Measurements from ENCODE around the gene TBC1D14.

Gene TBC1D14

DNA sequence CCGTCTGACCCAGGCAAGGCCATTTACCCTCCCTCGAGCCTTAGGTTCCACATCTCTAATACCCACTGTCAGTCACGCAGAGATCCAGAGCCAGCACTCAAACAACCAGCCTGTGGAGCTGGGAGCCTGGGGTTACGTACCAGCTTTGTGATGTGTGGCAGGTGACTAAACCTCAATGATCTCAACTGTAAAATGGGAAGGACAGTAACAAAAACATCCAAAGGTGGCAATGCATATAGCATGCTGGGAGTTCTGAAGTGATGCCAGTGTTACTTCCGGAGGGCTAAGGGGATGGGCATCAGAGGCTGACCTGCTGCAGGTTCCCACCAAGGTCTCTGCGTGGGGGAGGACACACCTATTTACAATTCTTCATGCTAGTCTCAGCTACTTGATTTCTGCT, 152.2 kb downstream of the TBC1D14 start:
- no peak for ATAC-seq
- no peak for TF ChIP-seq ESRRG (CRISPR knock-in tag; IDR thresholded peaks at IDR 0.05)
- no peak for TF ChIP-seq ZFP3 (CRISPR knock-in tag; IDR thresholded peaks at IDR 0.05)
- no peak for TF ChIP-seq TCF4 (CRISPR knock-in tag; IDR thresholded peaks at IDR 0.05; ENCODE audit: borderline replicate concordance)

DNA sequence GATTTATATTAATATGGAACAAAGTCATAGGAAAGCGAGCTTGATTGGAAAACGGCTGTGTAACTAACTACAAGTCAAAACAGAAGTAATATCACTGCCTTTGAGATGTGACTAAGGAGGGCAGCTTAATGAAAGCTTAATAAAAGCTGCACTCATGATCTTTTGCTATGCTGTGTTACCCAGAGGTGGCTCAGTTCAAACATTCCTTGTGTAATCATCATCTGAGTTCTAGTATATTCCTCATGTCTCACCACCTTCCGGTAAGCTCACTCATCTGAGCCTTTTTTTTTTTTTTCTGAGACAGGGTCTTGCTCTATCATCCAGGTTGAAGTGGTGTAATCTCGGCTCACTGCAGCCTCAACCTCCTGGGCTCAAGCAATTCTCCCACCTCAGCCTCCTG, 153.2 kb downstream of the TBC1D14 start:
- ATAC-seq, result no peak
- no peak for TF ChIP-seq ESRRG (CRISPR knock-in tag; IDR thresholded peaks at IDR 0.05)
- TF ChIP-seq PPARA (CRISPR knock-in tag; IDR thresholded peaks at IDR 0.05; ENCODE audit: borderline replicate concordance), result no peak
- TF ChIP-seq OSR1 (CRISPR knock-in tag; IDR thresholded peaks at IDR 0.05), result no peak
- TF ChIP-seq SNAI2 (CRISPR knock-in tag; IDR thresholded peaks at IDR 0.05), result no peak
- TF ChIP-seq BACH2 (CRISPR knock-in tag; IDR thresholded peaks at IDR 0.05; ENCODE audit: borderline replicate concordance), result no peak
- no peak for TF ChIP-seq ZFP3 (CRISPR knock-in tag; IDR thresholded peaks at IDR 0.05)
- no peak for TF ChIP-seq TCF4 (CRISPR knock-in tag; IDR thresholded peaks at IDR 0.05; ENCODE audit: borderline replicate concordance)
- TF ChIP-seq ZNF8 (CRISPR knock-in tag; IDR thresholded peaks at IDR 0.05), result no peak

DNA sequence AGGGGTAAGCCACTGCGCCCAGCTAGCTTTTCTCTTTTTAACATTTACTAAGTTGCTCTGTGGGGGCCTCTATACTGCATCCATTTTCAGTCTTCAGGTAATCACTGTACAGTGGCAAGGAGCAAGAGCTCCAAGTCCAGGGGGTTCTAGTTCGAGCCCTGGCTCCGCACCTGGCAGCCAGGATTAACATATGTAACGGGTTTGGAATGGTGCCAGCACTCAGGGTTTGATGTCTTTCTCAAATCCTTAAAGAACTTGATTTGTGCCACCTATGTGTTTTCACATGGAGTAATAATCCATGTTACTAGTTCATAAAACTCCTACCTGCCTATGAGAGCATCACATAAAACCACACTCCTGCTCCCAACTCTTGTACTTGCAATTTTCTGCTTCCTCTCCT, 153.7 kb downstream of the TBC1D14 start:
- TF ChIP-seq ZFP30 (CRISPR knock-in tag; IDR thresholded peaks at IDR 0.05), result no peak
- no peak for TF ChIP-seq TCF4 (CRISPR knock-in tag; IDR thresholded peaks at IDR 0.05; ENCODE audit: borderline replicate concordance)
- no peak for TF ChIP-seq ISL1 (CRISPR knock-in tag; IDR thresholded peaks at IDR 0.05)
- TF ChIP-seq, protein P1, sequence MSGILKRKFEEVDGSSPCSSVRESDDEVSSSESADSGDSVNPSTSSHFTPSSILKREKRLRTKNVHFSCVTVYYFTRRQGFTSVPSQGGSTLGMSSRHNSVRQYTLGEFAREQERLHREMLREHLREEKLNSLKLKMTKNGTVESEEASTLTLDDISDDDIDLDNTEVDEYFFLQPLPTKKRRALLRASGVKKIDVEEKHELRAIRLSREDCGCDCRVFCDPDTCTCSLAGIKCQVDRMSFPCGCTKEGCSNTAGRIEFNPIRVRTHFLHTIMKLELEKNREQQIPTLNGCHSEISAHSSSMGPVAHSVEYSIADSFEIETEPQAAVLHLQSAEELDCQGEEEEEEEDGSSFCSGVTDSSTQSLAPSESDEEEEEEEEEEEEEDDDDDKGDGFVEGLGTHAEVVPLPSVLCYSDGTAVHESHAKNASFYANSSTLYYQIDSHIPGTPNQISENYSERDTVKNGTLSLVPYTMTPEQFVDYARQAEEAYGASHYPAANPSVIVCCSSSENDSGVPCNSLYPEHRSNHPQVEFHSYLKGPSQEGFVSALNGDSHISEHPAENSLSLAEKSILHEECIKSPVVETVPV (CRISPR knock-in tag; IDR thresholded peaks at IDR 0.05), result no peak
- TF ChIP-seq ZC3H10 (CRISPR knock-in tag; IDR thresholded peaks at IDR 0.05), result no peak
- no peak for TF ChIP-seq RARB (CRISPR knock-in tag; IDR thresholded peaks at IDR 0.05)
- TF ChIP-seq, protein P2, sequence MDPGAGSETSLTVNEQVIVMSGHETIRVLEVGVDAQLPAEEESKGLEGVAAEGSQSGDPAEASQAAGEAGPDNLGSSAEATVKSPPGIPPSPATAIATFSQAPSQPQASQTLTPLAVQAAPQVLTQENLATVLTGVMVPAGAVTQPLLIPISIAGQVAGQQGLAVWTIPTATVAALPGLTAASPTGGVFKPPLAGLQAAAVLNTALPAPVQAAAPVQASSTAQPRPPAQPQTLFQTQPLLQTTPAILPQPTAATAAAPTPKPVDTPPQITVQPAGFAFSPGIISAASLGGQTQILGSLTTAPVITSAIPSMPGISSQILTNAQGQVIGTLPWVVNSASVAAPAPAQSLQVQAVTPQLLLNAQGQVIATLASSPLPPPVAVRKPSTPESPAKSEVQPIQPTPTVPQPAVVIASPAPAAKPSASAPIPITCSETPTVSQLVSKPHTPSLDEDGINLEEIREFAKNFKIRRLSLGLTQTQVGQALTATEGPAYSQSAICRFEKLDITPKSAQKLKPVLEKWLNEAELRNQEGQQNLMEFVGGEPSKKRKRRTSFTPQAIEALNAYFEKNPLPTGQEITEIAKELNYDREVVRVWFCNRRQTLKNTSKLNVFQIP (CRISPR knock-in tag; IDR thresholded peaks at IDR 0.05; ENCODE audit: borderline replicate concordance, low read depth), result no peak
- TF ChIP-seq BACH2 (CRISPR knock-in tag; IDR thresholded peaks at IDR 0.05; ENCODE audit: borderline replicate concordance), result no peak
- no peak for TF ChIP-seq ARNTL (CRISPR knock-in tag; IDR thresholded peaks at IDR 0.05; ENCODE audit: borderline replicate concordance, low read depth)
- TF ChIP-seq ESRRG (CRISPR knock-in tag; IDR thresholded peaks at IDR 0.05), result no peak
- no peak for TF ChIP-seq SNAI2 (CRISPR knock-in tag; IDR thresholded peaks at IDR 0.05)
- TF ChIP-seq ZNF565 (CRISPR knock-in tag; conservative IDR thresholded peaks at IDR 0.05; ENCODE audit: low read depth), result no peak
- TF ChIP-seq, protein P3, sequence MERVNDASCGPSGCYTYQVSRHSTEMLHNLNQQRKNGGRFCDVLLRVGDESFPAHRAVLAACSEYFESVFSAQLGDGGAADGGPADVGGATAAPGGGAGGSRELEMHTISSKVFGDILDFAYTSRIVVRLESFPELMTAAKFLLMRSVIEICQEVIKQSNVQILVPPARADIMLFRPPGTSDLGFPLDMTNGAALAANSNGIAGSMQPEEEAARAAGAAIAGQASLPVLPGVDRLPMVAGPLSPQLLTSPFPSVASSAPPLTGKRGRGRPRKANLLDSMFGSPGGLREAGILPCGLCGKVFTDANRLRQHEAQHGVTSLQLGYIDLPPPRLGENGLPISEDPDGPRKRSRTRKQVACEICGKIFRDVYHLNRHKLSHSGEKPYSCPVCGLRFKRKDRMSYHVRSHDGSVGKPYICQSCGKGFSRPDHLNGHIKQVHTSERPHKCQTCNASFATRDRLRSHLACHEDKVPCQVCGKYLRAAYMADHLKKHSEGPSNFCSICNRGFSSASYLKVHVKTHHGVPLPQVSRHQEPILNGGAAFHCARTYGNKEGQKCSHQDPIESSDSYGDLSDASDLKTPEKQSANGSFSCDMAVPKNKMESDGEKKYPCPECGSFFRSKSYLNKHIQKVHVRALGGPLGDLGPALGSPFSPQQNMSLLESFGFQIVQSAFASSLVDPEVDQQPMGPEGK (CRISPR knock-in tag; IDR thresholded peaks at IDR 0.05; ENCODE audit: borderline replicate concordance), result no peak
- ATAC-seq, result no peak

DNA sequence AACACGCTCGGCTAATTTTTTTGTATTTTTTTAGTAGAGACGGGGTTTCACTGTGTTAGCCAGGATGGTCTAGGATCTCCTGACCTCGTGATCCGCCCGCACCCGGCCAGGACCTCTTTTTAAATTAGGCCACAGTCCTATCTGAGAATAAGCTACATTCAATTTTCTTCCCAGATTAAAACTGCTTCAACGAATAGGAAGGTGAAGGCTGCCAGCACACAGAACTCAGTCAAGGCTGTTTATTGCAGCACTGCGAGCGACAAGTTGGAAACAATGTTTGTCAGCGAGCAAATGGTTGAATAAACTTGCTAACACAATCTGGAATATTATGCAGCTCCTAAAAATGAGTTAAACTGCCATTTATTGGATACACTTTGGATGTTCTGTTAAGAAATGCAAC, 156.4 kb downstream of the TBC1D14 start:
- no peak for ATAC-seq
- TF ChIP-seq ZFP3 (CRISPR knock-in tag; IDR thresholded peaks at IDR 0.05), result no peak
- TF ChIP-seq, protein P4, sequence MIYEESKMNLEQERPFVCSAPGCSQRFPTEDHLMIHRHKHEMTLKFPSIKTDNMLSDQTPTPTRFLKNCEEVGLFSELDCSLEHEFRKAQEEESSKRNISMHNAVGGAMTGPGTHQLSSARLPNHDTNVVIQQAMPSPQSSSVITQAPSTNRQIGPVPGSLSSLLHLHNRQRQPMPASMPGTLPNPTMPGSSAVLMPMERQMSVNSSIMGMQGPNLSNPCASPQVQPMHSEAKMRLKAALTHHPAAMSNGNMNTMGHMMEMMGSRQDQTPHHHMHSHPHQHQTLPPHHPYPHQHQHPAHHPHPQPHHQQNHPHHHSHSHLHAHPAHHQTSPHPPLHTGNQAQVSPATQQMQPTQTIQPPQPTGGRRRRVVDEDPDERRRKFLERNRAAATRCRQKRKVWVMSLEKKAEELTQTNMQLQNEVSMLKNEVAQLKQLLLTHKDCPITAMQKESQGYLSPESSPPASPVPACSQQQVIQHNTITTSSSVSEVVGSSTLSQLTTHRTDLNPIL (CRISPR knock-in tag; IDR thresholded peaks at IDR 0.05; ENCODE audit: low read depth), result no peak
- no peak for TF ChIP-seq RARB (CRISPR knock-in tag; IDR thresholded peaks at IDR 0.05)
- no peak for TF ChIP-seq ARNTL (CRISPR knock-in tag; IDR thresholded peaks at IDR 0.05; ENCODE audit: borderline replicate concordance, low read depth)
- TF ChIP-seq ZNF8 (CRISPR knock-in tag; IDR thresholded peaks at IDR 0.05), result no peak
- no peak for TF ChIP-seq ZNF70 (CRISPR knock-in tag; IDR thresholded peaks at IDR 0.05)
- TF ChIP-seq, protein P5, sequence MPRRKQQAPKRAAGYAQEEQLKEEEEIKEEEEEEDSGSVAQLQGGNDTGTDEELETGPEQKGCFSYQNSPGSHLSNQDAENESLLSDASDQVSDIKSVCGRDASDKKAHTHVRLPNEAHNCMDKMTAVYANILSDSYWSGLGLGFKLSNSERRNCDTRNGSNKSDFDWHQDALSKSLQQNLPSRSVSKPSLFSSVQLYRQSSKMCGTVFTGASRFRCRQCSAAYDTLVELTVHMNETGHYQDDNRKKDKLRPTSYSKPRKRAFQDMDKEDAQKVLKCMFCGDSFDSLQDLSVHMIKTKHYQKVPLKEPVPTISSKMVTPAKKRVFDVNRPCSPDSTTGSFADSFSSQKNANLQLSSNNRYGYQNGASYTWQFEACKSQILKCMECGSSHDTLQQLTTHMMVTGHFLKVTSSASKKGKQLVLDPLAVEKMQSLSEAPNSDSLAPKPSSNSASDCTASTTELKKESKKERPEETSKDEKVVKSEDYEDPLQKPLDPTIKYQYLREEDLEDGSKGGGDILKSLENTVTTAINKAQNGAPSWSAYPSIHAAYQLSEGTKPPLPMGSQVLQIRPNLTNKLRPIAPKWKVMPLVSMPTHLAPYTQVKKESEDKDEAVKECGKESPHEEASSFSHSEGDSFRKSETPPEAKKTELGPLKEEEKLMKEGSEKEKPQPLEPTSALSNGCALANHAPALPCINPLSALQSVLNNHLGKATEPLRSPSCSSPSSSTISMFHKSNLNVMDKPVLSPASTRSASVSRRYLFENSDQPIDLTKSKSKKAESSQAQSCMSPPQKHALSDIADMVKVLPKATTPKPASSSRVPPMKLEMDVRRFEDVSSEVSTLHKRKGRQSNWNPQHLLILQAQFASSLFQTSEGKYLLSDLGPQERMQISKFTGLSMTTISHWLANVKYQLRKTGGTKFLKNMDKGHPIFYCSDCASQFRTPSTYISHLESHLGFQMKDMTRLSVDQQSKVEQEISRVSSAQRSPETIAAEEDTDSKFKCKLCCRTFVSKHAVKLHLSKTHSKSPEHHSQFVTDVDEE (CRISPR knock-in tag; IDR thresholded peaks at IDR 0.05), result no peak
- TF ChIP-seq GLIS3 (CRISPR knock-in tag; IDR thresholded peaks at IDR 0.05), result no peak
- TF ChIP-seq, protein P1 (CRISPR knock-in tag; IDR thresholded peaks at IDR 0.05), result no peak
- no peak for TF ChIP-seq ZFP30 (CRISPR knock-in tag; IDR thresholded peaks at IDR 0.05)
- no peak for TF ChIP-seq ZC3H10 (CRISPR knock-in tag; IDR thresholded peaks at IDR 0.05)
- TF ChIP-seq OSR1 (CRISPR knock-in tag; IDR thresholded peaks at IDR 0.05), result no peak
- TF ChIP-seq TOX (CRISPR knock-in tag; IDR thresholded peaks at IDR 0.05; ENCODE audit: borderline replicate concordance), result no peak
- no peak for TF ChIP-seq CSDC2 (CRISPR knock-in tag; IDR thresholded peaks at IDR 0.05)
- TF ChIP-seq, protein P3 (CRISPR knock-in tag; IDR thresholded peaks at IDR 0.05; ENCODE audit: borderline replicate concordance), result no peak
- no peak for TF ChIP-seq BACH2 (CRISPR knock-in tag; IDR thresholded peaks at IDR 0.05; ENCODE audit: borderline replicate concordance)
- no peak for TF ChIP-seq TCF4 (CRISPR knock-in tag; IDR thresholded peaks at IDR 0.05; ENCODE audit: borderline replicate concordance)
